Measurements from ENCODE around the gene RGS17. TPM values are rescaled to one million over a fixed set of nuclear protein-coding genes. Genes with fewer than 3 reads are reported as not detected.

The RGS17 gene
- total and polyA plus RNA-seq, 2 experiments from 2014 or later, result 0.15 to 1.1 TPM

DNA sequence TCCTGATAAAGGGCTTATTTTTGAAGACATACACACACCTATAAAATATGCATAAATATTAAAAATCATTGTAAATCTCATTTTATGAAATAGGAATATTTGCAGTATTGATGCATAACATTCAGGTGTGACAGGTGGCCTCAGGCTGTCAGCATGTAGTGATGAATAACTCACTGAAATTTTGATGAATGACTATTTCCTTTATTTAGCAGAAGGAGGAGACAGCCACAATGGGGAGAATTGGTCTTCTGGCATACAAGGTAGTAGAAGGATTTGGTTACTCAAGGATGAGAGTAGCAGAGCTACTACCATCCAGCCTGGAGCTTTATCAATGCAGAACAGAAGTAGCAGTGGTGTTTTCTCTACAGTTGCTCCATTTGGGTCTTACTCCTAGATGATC is 47.2 kb downstream of the RGS17 start:
- TF ChIP-seq, protein P1, sequence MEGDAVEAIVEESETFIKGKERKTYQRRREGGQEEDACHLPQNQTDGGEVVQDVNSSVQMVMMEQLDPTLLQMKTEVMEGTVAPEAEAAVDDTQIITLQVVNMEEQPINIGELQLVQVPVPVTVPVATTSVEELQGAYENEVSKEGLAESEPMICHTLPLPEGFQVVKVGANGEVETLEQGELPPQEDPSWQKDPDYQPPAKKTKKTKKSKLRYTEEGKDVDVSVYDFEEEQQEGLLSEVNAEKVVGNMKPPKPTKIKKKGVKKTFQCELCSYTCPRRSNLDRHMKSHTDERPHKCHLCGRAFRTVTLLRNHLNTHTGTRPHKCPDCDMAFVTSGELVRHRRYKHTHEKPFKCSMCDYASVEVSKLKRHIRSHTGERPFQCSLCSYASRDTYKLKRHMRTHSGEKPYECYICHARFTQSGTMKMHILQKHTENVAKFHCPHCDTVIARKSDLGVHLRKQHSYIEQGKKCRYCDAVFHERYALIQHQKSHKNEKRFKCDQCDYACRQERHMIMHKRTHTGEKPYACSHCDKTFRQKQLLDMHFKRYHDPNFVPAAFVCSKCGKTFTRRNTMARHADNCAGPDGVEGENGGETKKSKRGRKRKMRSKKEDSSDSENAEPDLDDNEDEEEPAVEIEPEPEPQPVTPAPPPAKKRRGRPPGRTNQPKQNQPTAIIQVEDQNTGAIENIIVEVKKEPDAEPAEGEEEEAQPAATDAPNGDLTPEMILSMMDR (IDR thresholded peaks at IDR 0.05; ENCODE audit: low read depth, low read length), result no peak
- Histone ChIP-seq H3K4me3 (no peak overlapping the region), H3K4me1 (ENCODE audit: low read depth) (no peaks in the 10 kb centered on the region), H3K27me3 (no peaks in the 10 kb centered on the region), H3K27ac (no peak overlapping the region), H3K36me3 (no peaks in the 10 kb centered on the region), H3K9me3 (ENCODE audit: low read depth) (no peaks in the 10 kb centered on the region)
- no peak for DNase-seq (ENCODE audit: low read depth in 1 of 2, low spot score in 1 of 2)

DNA sequence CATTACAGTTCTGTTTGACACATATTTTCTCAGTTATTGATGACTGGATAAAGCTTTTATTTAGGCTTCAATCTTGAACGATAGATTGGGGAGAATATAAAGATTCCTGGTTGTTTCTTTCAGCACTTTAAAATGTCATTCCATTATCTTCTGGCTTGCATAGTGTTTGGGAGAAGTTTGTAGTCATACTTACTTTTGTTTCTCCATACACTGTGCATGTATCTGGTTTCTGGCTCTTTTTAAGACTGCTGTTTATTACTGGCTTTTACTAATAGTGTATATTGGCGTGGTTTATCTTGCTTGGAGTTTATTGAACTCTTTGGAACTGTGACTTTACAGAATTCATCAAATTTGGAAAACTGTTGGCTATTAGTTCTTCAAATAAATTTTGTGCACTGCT is 49.2 kb downstream of the RGS17 start:
- Histone ChIP-seq H3K4me3 (no peak overlapping the region), H3K27me3 (no peaks in the 10 kb centered on the region), H3K27ac (no peak overlapping the region), H3K9me3 (ENCODE audit: low read depth) (no peaks in the 10 kb centered on the region), H3K36me3 (no peaks in the 10 kb centered on the region), H3K4me1 (ENCODE audit: low read depth) (no peaks in the 10 kb centered on the region)
- no peak for DNase-seq (ENCODE audit: low read depth in 1 of 2, low spot score in 1 of 2)
- TF ChIP-seq, protein P1 (IDR thresholded peaks at IDR 0.05; ENCODE audit: low read depth, low read length), result no peak

DNA sequence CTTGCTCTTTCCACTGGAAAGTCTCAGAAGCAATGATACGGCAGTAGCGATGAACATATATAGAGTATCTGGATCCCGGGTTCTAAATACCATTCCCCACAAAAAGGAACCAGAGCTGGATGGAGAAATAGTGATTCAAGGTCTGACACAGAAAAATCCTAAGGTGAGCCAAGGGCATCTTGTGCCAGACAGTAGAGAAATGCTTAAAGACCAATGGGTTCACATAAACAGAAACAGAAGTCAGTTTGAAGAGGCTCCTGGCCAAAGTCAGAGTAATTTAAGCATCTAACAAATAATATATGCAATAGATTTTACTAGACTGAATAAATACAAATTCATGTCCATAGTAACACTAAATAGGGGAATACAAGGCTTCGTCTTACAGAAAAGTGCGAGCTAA is 54.7 kb downstream of the RGS17 start:
- TF ChIP-seq, protein P1 (IDR thresholded peaks at IDR 0.05; ENCODE audit: low read depth, low read length), result no peak
- DNase-seq (ENCODE audit: low read depth in 1 of 2, low spot score in 1 of 2), result no peak
- H3K4me1 ChIP-seq (ENCODE audit: low read depth), result no peaks in the 10 kb centered on the region

DNA sequence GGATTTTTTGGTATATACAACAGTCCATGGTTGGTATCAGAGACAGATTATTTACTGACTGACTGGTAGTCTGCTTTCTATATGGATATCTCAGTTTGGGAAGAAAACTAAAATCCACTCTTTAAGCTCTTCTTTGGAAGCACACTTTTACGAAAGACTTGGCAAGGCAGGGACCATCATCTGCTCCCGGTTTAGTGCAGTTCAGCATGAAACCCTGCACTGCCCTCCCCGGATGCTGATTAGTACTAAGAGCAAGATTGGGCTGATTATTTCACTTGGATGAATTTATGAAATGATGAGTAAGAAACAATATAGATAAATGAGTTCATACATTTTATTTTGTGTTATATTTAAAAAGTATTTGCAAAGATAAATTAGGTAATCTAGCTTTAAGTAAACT is 56.3 kb downstream of the RGS17 start:
- H3K27ac ChIP-seq, result no peak overlapping the region
- TF ChIP-seq, protein P1 (IDR thresholded peaks at IDR 0.05; ENCODE audit: low read depth, low read length), result no peak
- H3K4me1 ChIP-seq (ENCODE audit: low read depth), result no peaks in the 10 kb centered on the region
- DNase-seq (ENCODE audit: low read depth in 1 of 2, low spot score in 1 of 2), result peak in 1 of 2 donors; percentile 60
- H3K27me3 ChIP-seq, result no peaks in the 10 kb centered on the region
- no peak overlapping the region for H3K4me3 ChIP-seq
- H3K9me3 ChIP-seq (ENCODE audit: low read depth), result no peaks in the 10 kb centered on the region
- no peaks in the 10 kb centered on the region for H3K36me3 ChIP-seq

More for the DNA sequence above, 54.7 kb downstream of the RGS17 start:
- H3K36me3 ChIP-seq, result no peaks in the 10 kb centered on the region
- no peaks in the 10 kb centered on the region for H3K9me3 ChIP-seq (ENCODE audit: low read depth)
- H3K4me3 ChIP-seq, result no peak overlapping the region
- no peak overlapping the region for H3K27ac ChIP-seq
- no peaks in the 10 kb centered on the region for H3K27me3 ChIP-seq

DNA sequence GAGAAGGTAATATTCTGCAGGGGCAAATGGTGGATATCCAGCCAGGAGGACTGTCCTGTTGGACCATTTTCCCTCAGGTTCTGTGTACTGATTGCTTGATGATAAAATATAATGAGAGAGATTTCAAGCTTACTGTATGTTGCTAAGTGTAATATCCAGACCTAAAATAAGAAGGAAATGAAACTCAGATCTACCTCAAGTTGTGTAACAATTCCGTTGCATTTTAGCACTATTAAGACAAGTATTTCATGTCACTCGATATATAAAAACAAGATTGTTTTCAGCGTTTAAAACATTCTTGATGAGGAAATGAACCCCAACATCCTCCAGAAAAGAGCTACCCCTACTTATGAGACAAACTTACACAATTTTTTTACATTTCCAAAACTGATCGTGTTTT is 57.2 kb downstream of the RGS17 start:
- no peak overlapping the region for H3K27ac ChIP-seq
- TF ChIP-seq, protein P1 (IDR thresholded peaks at IDR 0.05; ENCODE audit: low read depth, low read length), result no peak

DNA sequence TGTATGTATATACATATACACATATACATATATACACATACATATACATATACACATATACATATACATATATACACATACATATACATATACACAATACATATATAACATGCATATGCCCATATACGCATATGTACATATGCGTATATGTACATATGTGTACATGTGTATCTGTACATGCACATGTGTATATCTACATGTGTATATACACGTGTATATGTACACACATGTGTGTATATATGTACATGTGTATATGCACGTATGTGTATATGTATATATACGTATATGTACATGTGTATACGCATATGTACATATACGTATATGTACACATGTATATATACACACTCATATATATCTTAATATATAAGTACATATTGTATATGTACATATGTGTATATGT is 60.3 kb downstream of the RGS17 start:
- TF ChIP-seq, protein P1 (IDR thresholded peaks at IDR 0.05; ENCODE audit: low read depth, low read length), result no peak
- Histone ChIP-seq H3K27ac (no peak overlapping the region), H3K27me3 (no peaks in the 10 kb centered on the region), H3K4me1 (ENCODE audit: low read depth) (no peaks in the 10 kb centered on the region), H3K4me3 (no peak overlapping the region), H3K9me3 (ENCODE audit: low read depth) (no peaks in the 10 kb centered on the region), H3K36me3 (no peaks in the 10 kb centered on the region)
- no peak for DNase-seq (ENCODE audit: low read depth in 1 of 2, low spot score in 1 of 2)

More for the DNA sequence above, 57.2 kb downstream of the RGS17 start:
- no peak overlapping the region for H3K4me3 ChIP-seq
- no peaks in the 10 kb centered on the region for H3K36me3 ChIP-seq
- no peak for DNase-seq (ENCODE audit: low read depth in 1 of 2, low spot score in 1 of 2)
- H3K9me3 ChIP-seq (ENCODE audit: low read depth), result no peaks in the 10 kb centered on the region
- H3K27me3 ChIP-seq, result no peaks in the 10 kb centered on the region
- no peaks in the 10 kb centered on the region for H3K4me1 ChIP-seq (ENCODE audit: low read depth)

Data from cardiac muscle cell (in vitro differentiated cells and primary cell).